GM19438 (cell line): ENCODE measurements around the gene NBR1.
A peak's percentile ranks its signal among the peaks of the same experiment; 100 is the strongest.
"Not testable (repeated sequence)": the region's sequence is repeated elsewhere in the genome, so short reads cannot be mapped to it uniquely, and the experiment has no call there.

Experiments used
- ATAC-seq: cut with Tn5 transposase; IDR thresholded peaks from one replicate; pipeline ENCODE4 v1.9.1; 2021; ENCODE audit warnings: low read depth; ENCODE audit not compliant: unreplicated experiment

Gene NBR1, protein sequence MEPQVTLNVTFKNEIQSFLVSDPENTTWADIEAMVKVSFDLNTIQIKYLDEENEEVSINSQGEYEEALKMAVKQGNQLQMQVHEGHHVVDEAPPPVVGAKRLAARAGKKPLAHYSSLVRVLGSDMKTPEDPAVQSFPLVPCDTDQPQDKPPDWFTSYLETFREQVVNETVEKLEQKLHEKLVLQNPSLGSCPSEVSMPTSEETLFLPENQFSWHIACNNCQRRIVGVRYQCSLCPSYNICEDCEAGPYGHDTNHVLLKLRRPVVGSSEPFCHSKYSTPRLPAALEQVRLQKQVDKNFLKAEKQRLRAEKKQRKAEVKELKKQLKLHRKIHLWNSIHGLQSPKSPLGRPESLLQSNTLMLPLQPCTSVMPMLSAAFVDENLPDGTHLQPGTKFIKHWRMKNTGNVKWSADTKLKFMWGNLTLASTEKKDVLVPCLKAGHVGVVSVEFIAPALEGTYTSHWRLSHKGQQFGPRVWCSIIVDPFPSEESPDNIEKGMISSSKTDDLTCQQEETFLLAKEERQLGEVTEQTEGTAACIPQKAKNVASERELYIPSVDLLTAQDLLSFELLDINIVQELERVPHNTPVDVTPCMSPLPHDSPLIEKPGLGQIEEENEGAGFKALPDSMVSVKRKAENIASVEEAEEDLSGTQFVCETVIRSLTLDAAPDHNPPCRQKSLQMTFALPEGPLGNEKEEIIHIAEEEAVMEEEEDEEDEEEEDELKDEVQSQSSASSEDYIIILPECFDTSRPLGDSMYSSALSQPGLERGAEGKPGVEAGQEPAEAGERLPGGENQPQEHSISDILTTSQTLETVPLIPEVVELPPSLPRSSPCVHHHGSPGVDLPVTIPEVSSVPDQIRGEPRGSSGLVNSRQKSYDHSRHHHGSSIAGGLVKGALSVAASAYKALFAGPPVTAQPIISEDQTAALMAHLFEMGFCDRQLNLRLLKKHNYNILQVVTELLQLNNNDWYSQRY

DNA sequence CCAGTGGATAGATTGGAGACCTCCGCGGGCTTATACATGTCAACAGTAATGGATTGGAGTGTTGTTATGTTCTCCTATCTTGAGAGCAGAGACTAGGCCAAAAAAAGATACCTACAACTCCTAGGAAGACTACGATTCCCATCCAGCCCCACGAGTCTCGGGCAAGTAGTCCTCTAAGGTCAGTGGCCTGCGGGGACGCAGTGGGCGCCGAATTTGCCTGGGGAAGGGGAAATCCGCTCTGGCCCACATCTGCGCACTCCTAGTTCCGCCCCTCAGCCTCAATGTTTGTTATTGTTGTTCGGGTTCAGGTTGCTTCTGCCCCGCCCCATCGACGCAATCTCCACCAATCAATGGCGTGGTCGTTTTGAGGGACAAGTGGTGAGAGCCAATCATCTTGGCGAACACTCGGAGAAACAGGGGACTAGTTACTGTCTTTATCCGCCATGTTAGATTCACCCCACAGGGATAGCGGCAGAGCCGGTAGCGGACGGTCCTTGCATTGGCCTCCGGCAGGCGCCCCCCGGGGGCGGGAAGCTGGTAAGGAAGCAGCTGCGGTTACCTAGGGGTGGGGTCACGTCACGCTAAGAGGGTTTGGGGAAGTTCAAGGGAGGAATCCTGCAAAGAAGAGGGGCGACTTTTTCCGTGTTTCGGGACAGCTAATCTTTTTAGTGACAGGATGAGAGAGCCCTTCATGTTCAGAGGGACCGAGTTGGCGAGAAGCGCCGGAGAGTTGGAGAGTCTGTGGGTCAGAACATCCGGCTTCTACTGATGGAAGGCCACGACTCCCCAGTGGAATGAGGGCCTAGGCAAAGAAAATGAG, at the start of gene NBR1:
NBR1 (plus strand) TSS at position 449 of the 820 bp plus-strand sequence. CDS start 4,586 bp downstream, outside the sequence.
- ATAC-seq, result peak; percentile 65

- peak; percentile 94 for ATAC-seq
Observed at GRCh38 chr17:43125133-43125966, 45.7 kb upstream of the NBR1 start, which contains the start of gene BRCA1. TSS of gene BRCA1 (minus strand) at chr17:43125364. CDS start at chr17:43124096, 1,268 bp downstream.

DNA sequence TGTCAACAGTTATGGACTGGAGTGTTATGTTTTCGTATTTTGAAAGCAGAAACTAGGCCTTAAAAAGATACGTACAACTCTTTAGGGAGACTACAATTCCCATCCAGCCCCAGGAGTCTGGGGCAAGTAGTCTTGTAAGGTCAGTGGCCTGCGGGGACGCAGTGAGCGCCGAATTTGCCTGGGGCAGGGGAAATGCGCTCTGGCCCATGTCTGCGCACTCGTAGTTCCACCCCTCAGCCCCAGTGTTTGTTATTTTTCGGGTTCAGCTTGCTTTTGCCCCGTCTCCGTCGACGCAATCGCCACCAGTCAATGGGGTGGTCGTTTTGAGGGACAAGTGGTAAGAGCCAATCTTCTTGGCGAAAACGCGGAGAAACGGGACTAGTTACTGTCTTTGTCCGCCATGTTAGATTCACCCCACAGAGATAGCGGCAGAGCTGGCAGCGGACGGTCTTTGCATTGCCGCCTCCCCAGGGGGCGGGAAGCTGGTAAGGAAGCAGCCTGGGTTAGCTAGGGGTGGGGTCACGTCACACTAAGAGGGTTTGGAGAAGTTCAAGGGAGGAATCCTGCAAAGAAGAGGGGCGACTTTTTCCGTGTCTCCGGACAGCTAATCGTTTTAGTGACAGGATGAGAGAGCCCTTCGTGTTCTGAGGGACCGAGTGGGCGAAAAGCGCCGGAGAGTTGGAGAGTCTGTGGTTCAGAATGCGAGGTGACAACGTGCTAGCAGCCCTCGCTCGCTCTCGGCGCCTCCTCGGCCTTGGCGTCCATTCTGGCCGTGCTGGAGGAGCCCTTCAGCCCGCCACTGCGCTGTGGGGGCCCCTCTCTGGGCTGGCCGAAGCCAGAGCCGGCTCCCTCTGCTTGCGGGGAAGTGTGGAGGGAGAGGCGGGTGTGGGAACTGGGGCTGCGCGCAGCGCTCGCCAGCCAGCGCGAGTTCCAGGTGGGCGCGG, 44.8 kb upstream of the NBR1 start:
- no peak for ATAC-seq

DNA sequence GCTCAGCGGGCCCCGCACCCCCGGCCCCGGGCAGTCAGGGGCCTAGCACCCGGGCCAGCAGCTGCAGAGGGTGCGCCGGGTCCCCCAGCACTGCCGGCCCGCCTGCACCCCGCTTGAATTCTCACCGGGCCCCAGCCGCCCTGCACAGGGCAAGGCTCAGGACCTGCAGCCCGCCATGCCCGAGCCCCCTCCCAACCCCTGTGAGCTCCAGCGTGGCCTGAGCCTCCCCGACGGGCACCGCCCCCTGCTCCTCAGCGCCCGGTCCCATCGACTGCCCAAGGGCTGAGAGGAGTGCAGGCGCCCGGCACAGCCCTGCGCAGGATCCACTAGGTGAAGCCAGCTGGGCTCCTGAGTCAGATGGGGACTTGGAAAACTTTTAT, 44.1 kb upstream of the NBR1 start:
- no peak for ATAC-seq

GRCh38 chr17:43127333-43127876, 43.6 kb upstream of the NBR1 start:
- not testable (repeated sequence) for ATAC-seq

DNA sequence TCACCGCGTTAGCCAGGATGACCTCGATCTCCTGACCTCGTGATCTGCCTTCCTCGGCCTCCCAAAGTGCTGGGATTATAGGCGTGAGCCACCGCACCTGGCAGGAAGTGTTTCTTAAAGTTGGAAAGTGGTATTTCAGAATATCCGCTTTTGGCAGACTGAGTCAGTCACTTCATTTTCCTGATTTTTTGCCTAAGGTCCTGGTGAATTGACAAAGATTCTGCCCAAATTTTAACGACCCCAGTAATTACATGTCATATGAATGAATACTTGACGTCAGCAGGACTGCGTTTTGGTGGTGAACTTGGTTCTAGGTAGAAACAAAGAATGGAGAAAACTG, 41.4 kb upstream of the NBR1 start:
- no peak for ATAC-seq

DNA sequence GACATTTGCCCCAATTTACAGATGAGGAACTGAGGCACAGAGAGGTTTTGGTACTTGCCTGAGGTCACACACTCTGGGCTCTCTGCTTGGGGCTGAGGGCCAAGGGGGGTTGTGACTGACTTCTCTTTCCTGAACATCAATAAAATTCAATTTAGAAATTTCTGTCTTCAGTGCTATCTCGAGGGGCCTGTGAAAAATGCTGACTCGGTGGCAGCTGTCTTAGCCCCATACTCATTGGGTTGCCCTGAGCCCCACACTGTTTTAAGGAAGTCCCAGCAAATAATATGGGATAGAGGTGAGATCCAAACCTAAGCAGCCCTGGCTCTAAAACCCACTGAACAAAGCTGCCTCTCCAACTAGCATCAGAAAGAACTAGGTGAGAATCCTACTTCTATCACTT, 38.9 kb upstream of the NBR1 start:
- ATAC-seq, result no peak

- ATAC-seq, result not testable (repeated sequence)
Observed at GRCh38 chr17:43133439-43133838, 37.6 kb upstream of the NBR1 start.

DNA sequence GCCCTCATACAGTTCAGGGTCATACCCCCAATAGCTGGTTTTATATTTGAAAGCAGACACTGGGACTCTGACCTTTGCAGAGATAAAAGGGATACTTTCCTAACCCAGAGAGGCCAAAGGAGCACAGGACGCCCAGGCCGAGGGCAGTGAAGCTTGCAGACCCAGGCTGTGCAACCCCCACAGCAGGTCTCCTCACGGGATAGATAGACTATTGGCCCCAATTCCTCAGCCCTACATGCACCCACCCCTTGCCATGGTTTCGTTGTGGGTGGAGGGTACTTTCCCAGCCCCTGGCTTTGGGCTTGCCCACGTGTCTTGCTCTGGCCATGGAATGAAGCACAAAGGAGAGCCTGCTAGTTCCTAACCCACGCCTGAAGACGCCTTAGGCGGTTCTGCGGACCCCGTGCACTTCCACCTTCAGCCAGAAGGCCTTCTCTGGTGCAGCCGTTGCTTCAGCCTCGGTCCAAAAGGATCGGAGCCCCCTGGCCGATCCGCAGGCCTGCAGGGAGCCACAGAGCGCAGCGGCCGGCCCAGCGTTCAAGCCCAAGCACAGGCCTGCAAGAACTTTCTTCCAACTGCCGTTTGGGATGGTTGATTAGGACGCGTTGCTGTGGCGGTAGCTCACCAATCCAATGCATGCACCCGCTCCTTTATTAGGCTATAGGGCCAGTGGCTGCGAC, 36.1 kb upstream of the NBR1 start:
- ATAC-seq, result no peak

GRCh38 chr17:43135454-43135819, 35.6 kb upstream of the NBR1 start:
- ATAC-seq, result no peak

DNA sequence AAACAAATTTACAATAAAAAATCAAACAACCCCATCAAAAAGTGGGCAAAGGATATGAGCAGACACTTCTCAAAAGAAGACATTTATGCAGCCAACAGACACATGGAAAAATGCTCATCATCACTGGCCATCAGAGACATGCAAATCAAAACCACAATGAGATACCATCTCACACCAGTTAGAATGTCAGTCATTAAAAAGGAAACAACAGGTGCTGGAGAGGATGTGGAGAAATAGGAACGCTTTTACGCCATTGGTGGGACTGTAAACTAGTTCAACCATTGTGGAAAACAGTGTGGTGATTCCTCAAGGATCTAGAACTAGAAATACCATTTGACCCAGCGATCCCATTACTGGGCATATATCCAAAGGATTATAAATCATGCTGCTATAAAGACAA, 34.4 kb upstream of the NBR1 start:
- ATAC-seq, result not testable (repeated sequence)

- not testable (repeated sequence) for ATAC-seq
Observed at GRCh38 chr17:43138531-43138930, 32.5 kb upstream of the NBR1 start.

- no peak for ATAC-seq
Observed at GRCh38 chr17:43140396-43141332, 30.4 kb upstream of the NBR1 start.

- ATAC-seq, result no peak
Observed at GRCh38 chr17:43142153-43142552, 28.9 kb upstream of the NBR1 start.

GRCh38 chr17:43143201-43143600, 27.8 kb upstream of the NBR1 start:
- ATAC-seq, result no peak

GRCh38 chr17:43146649-43147048, 24.4 kb upstream of the NBR1 start:
- ATAC-seq, result no peak
